Mucosa of stomach (tissue), 1 donor: ENCODE data around the gene DEFB128.
"Not testable (repeated sequence)": the region's sequence is repeated elsewhere in the genome, so short reads cannot be mapped to it uniquely, and the experiment has no call there.

ENCODE experiments used
- H3K27me3 ChIP-seq: one replicate; pipeline ENCODE4 v1.7.0; 2013; ENCODE audit warnings: mild to moderate bottlenecking, low read length; ENCODE audit not compliant: control insufficient read depth, insufficient read depth
- H3K36me3 ChIP-seq: one replicate; pipeline ENCODE4 v1.7.0; 2013; ENCODE audit warnings: low read length; ENCODE audit not compliant: control insufficient read depth, insufficient read depth
- H3K4me1 ChIP-seq: one replicate; pipeline ENCODE4 v1.7.0; 2013; ENCODE audit warnings: mild to moderate bottlenecking, low read length; ENCODE audit not compliant: control insufficient read depth, insufficient read depth
- H3K4me3 ChIP-seq: one replicate; pipeline ENCODE4 v1.7.0; 2013; ENCODE audit warnings: low read length
- H3K9ac ChIP-seq: one replicate; pipeline ENCODE4 v1.7.0; 2013; ENCODE audit warnings: mild to moderate bottlenecking, low read length, moderate library complexity
- H3K9me3 ChIP-seq: one replicate; pipeline ENCODE4 v1.7.0; 2013; ENCODE audit warnings: mild to moderate bottlenecking, low read length, moderate library complexity; ENCODE audit not compliant: control insufficient read depth
- donor health status: Pancreatic carcinoma.

DEFB128 gene

DNA sequence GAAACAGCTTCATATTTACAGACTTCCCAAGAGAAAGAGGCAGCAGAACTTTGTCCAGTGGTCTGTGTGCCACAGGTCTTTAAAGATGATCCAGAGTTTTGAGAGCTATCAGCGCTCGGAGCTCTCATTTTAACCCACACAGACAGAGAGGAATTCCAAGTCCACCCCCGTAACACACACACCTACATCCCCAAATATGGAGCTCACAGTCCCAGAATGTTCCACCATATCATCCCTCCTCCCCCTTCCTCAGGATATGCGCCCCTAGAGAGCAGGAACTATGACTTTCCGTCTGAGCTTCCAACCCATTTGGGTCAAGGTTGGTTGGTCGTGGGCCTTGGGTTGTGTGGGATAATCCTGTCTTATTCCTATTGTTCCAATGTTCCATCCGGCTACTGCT, at the start of gene DEFB128:
DEFB128 (minus strand) TSS at position 101 of the 400 bp plus-strand sequence; CDS start at position 13, 88 bp downstream.
- no peak within 1 kb of the TSS for H3K4me3 ChIP-seq
- H3K27me3 ChIP-seq, result no peaks in the 10 kb centered on the region

DNA sequence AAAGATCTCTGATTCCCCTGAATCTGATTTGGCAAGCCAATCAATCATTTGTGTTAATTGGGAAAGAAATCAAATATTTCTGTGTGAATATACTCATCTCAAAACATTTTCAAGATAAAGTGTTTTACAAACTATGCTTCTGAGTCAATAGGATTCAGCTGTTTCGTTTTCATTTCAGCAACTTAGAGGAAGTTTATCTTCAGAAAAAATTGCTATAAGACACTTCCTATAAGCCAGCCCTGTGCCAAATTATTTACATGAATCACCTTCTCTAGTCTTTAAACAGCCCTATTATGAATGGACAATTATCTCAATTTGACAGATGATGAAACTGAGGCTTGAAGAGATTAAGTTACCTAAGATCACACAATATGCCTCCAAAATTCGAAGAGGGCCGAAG, 48.4 kb upstream of the DEFB128 start:
- H3K27me3 ChIP-seq, result peaks cover 6% of the 10 kb centered on the region
- H3K9me3 ChIP-seq, result no peaks in the 10 kb centered on the region
- H3K9ac ChIP-seq, result no peak overlapping the region
- no peaks in the 10 kb centered on the region for H3K36me3 ChIP-seq
- no peak overlapping the region for H3K4me3 ChIP-seq
- no peaks in the 10 kb centered on the region for H3K4me1 ChIP-seq

More for the DNA sequence above, at the start of gene DEFB128:
- H3K9ac ChIP-seq, result no peak within 1 kb of the TSS
- no peaks in the 10 kb centered on the region for H3K36me3 ChIP-seq
- no peaks in the 10 kb centered on the region for H3K9me3 ChIP-seq
- no peaks in the 10 kb centered on the region for H3K4me1 ChIP-seq

DNA sequence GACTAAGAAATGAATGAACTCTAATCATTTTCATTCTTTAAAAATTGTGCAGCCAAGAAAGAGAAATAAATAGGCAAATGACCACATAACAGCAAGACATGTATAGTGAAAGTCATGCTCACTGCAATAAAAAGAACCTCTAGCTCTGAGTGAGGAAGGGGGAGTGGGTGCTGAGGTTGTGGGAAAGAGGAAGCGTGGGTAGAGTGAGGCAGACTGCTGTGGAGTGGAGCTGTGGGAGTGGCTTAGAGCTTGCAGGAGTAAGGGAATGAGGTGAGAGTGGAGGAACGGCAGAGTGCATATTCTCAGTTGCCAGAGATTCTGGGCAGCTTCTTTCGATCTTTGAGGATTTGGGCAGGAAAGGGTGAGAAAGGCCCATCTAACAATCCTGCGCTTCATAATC, 48.0 kb upstream of the DEFB128 start:
- Histone ChIP-seq H3K9me3 (no peaks in the 10 kb centered on the region), H3K4me3 (no peak overlapping the region), H3K4me1 (no peaks in the 10 kb centered on the region), H3K9ac (no peak overlapping the region), H3K27me3 (peaks cover 6% of the 10 kb centered on the region), H3K36me3 (no peaks in the 10 kb centered on the region)

DNA sequence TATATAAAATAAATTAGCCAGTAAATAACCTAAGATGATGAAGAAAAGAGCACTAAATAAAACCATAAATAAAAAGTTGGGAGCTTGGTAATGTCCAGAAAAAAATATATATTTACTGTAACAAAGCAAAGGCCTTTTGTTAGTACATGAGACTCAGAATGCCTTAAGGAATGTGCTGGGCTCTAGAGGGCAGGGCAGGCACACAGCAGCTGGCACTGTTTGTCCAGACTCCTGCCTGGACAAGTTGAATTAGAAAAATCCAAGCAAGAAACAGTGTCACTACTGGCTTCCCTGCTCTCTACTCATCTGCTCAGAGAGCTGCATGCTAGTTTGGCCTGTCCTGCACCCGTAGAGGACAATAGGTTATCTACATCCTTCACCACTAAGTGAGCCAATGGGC, 46.4 kb upstream of the DEFB128 start:
- H3K36me3 ChIP-seq, result no peaks in the 10 kb centered on the region
- no peak overlapping the region for H3K9ac ChIP-seq
- H3K9me3 ChIP-seq, result no peaks in the 10 kb centered on the region
- H3K4me3 ChIP-seq, result no peak overlapping the region
- no peaks in the 10 kb centered on the region for H3K4me1 ChIP-seq
- no peaks in the 10 kb centered on the region for H3K27me3 ChIP-seq

DNA sequence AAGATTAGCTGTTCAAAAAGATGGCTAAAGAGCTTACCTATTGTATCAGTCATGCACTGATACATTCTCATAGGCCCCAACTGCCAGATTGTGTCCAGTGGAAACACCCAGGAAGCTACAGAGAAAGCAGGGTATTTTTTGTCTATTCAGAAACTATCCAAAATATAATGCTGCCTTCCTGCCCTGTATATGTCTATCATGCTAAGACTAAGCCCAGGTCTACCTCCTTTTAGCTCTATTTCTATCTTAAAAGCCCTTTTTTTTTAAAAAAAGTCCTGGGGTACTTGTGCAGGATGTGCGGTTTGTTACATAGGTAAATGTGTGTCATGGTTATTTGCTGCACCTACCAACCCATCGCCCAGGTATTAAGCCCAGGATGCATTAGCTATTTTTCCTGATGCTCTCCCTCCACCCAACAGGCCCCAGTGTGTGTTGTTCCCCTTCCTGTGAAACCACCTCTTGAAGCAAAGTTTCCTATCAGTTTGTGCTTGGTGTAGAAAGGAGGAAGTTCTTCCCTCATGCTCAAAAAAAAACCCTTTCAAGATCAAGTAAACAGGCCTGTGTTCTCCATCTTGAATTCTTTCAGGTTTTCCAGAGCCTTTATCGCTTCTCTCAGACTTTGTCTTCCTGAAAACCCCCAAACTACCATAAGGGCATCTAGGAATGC, 38.1 kb upstream of the DEFB128 start:
- Histone ChIP-seq H3K4me3 (no peak overlapping the region), H3K4me1 (no peaks in the 10 kb centered on the region), H3K9ac (no peak overlapping the region), H3K9me3 (no peaks in the 10 kb centered on the region), H3K36me3 (no peaks in the 10 kb centered on the region), H3K27me3 (no peaks in the 10 kb centered on the region)

DNA sequence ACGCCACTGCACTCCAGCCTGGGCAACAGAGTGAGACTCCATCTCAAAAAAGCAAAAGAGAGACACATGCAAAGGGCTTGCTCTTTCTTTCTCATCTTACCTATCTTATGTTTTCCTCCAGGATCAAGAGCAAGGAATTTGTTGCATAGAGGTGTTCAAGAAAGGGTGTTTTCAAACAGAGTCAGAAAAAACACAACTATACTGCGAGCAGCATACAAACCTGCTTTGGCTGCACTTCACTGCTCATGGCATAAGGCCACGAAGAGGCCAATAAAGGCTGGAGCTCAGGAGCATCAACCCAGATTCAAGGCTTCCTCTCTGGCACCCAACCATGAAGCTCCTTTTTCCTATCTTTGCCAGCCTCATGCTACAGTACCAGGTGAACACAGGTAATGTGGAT, 37.4 kb upstream of the DEFB128 start, which contains the start of gene DEFB129:
DEFB129 (plus strand) TSS at position 301 of the 400 bp plus-strand sequence; CDS start at position 332, 31 bp downstream.
- H3K4me1 ChIP-seq, result no peaks in the 10 kb centered on the region
- no peaks in the 10 kb centered on the region for H3K9me3 ChIP-seq
- no peaks in the 10 kb centered on the region for H3K36me3 ChIP-seq
- peaks cover 1% of the 10 kb centered on the region for H3K27me3 ChIP-seq
- no peak within 1 kb of the TSS for H3K4me3 ChIP-seq
- no peak within 1 kb of the TSS for H3K9ac ChIP-seq

DNA sequence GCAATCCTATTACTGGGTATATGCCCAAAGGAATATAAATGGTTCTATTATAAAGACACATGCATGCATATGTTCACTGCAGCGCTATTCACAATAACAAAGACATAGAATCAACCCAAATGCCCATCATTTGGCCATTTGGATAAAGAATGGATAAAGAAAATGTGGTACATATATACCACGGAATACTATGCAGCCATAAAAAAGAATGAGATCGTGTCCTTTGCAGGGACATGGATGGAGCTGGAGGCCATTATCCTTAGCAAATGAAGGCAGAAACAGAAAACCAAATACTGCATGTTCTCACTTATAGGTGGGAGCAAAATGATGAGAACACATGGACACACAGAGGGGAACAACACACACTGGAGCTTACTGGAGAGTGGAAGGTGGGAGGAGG, 36.4 kb upstream of the DEFB128 start:
- H3K4me1 ChIP-seq, H3K4me3 ChIP-seq, H3K36me3 ChIP-seq, H3K27me3 ChIP-seq, H3K9ac ChIP-seq, H3K9me3 ChIP-seq: not testable (repeated sequence)

DNA sequence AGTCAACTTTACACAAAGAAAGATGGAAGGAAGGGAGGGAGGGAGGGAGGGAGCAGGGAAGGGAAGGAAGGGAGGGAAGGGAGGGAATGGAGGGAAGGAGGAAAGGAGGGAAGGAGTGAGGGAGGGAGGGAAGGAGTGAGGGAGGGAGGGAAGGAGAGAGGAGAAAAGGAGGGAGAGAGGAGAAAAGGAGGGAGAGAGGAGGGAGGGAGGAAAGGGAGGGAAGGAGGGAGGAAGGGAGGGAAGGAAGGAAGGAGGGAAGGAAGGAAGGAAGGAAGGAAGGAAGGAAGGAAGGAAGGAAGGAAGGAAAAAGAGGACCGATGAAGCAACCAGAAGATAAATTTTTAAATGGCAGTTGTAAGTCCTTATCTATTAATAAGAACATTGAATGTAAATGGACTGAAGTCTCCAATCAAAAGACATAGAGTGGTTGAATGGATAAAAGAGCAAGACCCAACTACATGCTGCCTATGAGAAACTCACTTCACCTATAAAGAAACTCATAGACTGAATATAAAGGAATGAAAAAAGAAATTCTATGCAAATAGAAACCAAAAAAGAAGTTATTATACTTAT, 31.8 kb upstream of the DEFB128 start:
- no peaks in the 10 kb centered on the region for H3K4me1 ChIP-seq

DNA sequence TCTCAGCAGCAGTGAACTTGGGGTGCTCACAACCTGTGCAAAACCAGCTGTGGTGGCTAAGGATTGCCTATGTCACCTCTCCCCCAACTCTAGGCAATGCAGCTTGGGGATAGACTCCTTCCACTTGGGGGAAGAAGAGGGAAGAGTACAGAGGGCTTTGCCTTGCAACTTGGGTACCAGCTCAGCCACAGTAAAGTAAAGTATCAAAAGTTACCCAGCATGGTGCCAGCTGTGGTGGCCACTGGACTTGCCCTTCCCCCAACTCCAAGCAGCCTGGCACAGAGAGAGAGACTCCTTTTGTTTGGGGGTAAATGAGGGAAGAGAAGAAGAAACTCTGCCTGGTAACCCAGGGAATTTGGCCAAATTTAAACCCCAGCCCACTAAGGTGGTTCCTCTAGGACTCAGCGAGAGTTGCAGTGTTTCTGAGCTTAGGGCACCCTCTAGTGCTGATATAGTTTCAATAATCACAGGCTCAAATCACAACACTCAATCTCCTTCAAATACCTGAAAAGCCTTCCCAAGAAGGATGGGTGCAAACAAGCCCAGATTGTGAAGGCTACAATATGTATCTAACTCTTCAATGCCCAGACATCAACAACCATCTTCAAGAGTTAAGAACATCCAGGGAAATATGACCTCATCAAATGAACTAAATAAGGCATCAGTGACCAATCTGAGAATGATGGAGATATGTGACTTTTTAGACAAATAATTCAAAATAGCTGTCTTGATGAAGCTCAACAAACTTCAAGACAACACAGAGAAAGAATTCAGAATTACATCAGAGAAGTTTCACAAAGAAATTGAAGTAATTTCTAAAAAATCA, 30.0 kb upstream of the DEFB128 start:
- Histone ChIP-seq H3K9me3 (no peaks in the 10 kb centered on the region), H3K4me3 (no peak overlapping the region), H3K36me3 (no peaks in the 10 kb centered on the region), H3K27me3 (peaks cover 3% of the 10 kb centered on the region), H3K9ac (no peak overlapping the region), H3K4me1 (no peaks in the 10 kb centered on the region)

More for the DNA sequence above, 31.8 kb upstream of the DEFB128 start:
- H3K36me3 ChIP-seq, result no peaks in the 10 kb centered on the region
- no peak overlapping the region for H3K4me3 ChIP-seq
- H3K27me3 ChIP-seq, result peaks cover 3% of the 10 kb centered on the region
- H3K9me3 ChIP-seq, result no peaks in the 10 kb centered on the region
- H3K9ac ChIP-seq, result no peak overlapping the region

DNA sequence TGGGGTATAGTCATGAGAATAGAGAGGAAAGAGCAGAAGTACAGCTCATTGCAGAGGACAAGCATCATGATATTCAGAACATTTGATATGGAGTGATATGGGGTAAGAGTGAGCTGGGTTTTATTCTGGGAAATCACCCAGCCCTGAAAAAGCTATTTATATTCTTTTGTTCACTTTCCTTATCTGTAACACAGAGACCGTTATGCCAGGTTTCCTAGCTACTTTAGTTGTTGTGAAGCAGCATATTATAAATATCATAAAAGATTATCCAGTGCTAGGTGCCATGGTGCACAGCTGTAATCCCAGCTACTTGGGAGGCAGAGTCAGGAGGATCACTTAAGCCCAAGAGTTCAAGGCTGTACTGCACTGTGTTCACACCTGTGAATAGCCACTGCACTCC, 27.8 kb upstream of the DEFB128 start:
- no peak overlapping the region for H3K4me3 ChIP-seq

DNA sequence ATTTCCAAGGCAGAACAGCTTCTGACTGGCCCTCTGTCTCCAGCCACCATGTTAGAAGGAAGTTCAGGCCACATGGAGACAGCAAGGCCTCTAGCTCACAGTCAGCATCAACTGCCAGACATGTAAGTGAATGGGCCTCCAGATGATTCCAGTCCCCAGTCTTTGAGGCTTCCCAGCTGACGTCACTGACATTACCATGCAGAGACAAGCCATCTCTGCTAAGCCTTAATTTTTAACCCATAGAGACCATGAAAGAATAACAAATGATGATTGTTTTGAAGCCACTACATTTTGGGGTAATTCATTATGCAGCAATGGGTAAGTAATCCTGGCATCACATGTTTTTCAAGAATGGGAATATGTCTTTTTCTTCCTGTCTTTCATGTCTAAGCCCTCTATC, 26.3 kb upstream of the DEFB128 start:
- no peak overlapping the region for H3K4me3 ChIP-seq
- H3K9me3 ChIP-seq, result no peaks in the 10 kb centered on the region
- H3K4me1 ChIP-seq, result no peaks in the 10 kb centered on the region
- no peaks in the 10 kb centered on the region for H3K36me3 ChIP-seq
- peaks cover 1% of the 10 kb centered on the region for H3K27me3 ChIP-seq
- no peak overlapping the region for H3K9ac ChIP-seq

More for the DNA sequence above, 27.8 kb upstream of the DEFB128 start:
- no peaks in the 10 kb centered on the region for H3K36me3 ChIP-seq
- H3K9ac ChIP-seq, result no peak overlapping the region
- H3K27me3 ChIP-seq, result peaks cover 3% of the 10 kb centered on the region
- no peaks in the 10 kb centered on the region for H3K4me1 ChIP-seq
- no peaks in the 10 kb centered on the region for H3K9me3 ChIP-seq

DNA sequence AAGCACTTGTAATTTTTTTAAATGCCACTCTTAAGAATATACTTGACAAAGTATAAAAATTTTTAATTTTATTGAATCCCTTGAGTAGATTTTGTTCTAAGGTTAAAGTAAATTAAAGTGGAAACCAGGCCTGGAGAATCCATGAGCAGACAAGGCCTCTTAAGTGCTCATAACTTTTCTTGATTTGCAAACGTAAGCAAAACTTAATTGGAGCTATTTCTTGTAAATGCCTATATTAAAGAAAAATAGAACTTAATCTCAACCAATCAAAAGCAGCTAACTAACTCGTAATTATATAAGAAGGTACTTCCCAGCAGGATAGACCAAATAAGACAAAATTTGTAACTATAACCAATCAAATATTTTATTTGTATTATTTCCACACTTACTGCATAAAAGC, 24.9 kb upstream of the DEFB128 start:
- Histone ChIP-seq H3K9me3 (no peaks in the 10 kb centered on the region), H3K4me1 (no peaks in the 10 kb centered on the region), H3K27me3 (peaks cover 3% of the 10 kb centered on the region), H3K9ac (no peak overlapping the region), H3K36me3 (no peaks in the 10 kb centered on the region), H3K4me3 (no peak overlapping the region)
